Right renal pelvis (tissue), 4 donors: ENCODE results near the gene LETM1. TPM values are rescaled to one million over a fixed set of nuclear protein-coding genes. Genes with fewer than 3 reads are reported as not detected.

Source experiments
- DNase-seq, 4 donors: peaks; one replicate each; pipeline ENCODE4 v3.0.0-alpha.2; 2013; ENCODE audit warnings: low read depth in 4 of 4, low spot score in 3 of 4, missing footprints in 1 of 4
- polyA plus RNA-seq, 4 donors: library from polyadenylated mRNA; unstranded; fragments of 120-200 nt; gene quantifications; one replicate each; pipeline ENCODE4 v1.2.1, GENCODE V29; 2013; ENCODE audit not compliant: insufficient read length in 4 of 4

LETM1 gene
- polyA plus RNA-seq: 10 to 100 TPM; 18.1 to 25.2 (median 19.9) TPM

GRCh38 chr4:1856071-1856942 is at the start of gene LETM1:
Gene LETM1, minus strand, starts transcription at chr4:1856156. Its CDS starts 206 bp downstream, at chr4:1855950.
- peak; percentile 83 to 88 (median 84) for DNase-seq

DNA sequence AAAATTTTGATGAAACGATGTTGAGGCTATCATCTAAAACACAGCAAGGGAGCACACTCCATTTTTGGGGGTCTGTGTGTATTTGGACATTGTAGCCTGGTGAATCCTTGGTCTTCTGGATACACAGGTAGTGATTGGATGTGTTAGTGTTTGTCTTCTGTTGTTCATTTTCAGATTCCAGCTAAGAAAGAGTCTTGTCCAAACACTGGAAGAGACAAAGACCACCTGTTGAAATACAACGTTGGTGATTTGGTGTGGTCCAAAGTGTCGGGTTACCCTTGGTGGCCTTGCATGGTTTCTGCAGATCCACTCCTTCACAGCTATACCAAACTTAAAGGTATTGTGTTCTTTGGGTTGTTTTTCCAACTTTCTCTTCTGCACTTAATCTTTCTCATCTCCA is 48.1 kb upstream of the LETM1 start:
- DNase-seq: no peak

DNA sequence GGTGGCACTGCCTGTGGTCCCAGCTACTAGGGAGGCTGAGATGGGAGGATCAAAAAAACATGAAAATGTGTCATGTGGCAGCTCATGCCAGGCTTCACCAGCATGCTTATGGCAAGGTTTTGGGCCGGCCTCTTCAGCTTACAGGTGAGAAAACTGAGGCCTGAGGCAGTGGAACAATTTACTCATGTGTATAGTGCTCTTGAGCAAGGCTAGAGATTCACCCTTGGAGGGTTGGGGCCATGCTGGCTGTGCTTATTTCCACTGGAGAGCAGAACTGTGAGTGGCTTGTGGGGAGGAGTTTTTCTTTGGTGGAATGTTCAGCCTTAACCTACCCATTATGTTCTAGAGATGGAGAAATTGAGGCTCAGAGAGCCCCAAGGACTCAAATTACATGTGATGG is 47.1 kb upstream of the LETM1 start:
- DNase-seq: no peak

- no peak for DNase-seq
These were observed 46.3 kb upstream of the LETM1 start for GRCh38 chr4:1902243-1902642.

GRCh38 chr4:1901127-1901526 is 45.2 kb upstream of the LETM1 start:
- DNase-seq: no peak

DNA sequence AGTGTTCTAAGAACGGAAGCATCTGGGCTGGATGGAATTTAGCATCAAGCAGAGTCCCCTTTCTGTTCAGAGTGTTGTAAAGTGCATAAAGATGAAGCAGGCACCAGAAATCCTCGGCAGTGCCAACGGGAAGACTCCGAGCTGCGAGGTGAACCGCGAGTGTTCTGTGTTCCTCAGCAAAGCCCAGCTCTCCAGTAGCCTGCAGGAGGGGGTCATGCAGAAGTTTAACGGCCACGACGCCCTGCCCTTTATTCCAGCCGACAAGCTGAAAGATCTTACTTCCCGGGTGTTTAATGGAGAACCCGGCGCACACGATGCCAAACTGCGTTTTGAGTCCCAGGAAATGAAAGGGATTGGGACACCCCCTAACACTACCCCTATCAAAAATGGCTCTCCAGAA is 44.7 kb upstream of the LETM1 start:
- no peak for DNase-seq

GRCh38 chr4:1900087-1900433 is 44.1 kb upstream of the LETM1 start:
- no peak for DNase-seq

DNA sequence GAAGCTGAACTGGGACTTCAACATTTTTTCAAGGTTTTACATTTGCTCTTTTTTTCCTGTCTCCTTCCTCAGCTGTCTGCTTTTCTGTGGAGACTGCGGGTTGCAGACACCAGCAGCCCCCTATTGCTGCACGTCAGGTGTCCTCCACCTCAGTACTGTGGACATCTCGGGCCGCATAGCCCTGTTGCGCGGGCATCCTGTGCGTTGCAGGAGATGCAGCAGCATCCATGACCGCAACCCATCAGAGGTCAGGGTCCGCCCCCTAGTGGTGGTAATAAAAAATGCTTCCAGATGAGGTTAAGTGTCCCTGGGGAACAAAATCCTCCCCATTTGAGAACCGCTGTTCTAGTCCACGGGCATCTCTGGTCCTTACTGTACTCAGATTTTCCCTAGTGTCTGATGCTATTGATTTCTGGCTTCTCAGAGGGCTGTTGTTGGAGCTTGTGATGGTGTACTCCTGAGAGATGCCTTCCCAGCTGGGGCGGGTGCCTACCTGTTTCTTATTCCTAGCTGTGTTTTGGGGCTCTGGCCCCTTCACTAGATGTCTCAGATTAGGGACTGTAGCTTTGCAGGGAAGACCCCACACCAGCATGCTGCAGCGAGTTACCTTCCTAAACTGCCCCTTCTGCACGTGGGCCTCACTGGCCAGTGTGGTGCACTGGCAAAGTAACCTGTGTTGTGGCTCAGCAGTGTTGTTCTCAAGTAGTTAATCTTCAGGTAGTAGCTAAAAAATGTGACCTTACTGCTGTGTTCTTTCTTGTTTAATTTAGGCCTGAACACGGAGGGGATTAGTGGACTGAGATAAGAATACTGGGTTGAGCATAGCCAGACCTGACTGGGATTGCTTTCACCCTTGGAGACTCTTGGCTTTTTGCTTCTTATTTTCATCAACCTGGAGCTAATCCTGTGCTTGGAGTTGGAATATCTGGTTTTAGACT is 43.5 kb upstream of the LETM1 start:
- peak; percentile 31 to 63 (median 58) for DNase-seq

- no peak for DNase-seq
These were observed 42.7 kb upstream of the LETM1 start for GRCh38 chr4:1898681-1899080.

GRCh38 chr4:1898007-1898406 is 42.1 kb upstream of the LETM1 start:
- no peak for DNase-seq

- DNase-seq: no peak
These were observed 40.7 kb upstream of the LETM1 start for GRCh38 chr4:1896658-1896991.

- no peak for DNase-seq
These were observed 40.2 kb upstream of the LETM1 start for GRCh38 chr4:1895971-1896657.

DNA sequence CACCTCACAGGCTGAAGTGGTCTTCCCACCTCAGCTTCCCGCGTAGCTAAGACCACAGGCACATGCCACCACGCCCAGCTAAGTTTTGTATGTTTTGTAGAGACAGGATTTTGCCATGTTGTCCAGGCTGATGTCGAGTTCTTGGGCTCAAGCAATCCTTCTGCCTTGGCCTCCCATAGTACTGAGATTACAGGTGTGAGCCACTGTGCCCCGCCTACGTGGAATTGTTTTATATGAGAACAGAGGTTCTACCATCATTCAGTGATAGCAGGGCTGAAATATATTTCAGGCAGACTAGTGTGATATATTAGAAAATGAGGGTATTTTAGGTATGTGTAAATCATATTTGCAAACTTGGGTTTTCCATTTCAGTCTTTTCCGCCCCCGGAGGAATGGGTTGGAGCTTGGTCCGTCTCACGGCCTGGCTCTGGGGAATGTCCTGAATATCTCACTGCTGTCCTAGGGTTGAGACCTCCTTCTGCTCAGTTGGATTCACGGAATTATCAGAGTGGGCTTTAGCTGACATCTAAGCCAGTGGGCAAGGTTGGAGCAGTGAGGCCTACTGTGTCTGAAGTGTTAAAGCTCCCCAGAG is 35.1 kb upstream of the LETM1 start:
- DNase-seq: no peak

DNA sequence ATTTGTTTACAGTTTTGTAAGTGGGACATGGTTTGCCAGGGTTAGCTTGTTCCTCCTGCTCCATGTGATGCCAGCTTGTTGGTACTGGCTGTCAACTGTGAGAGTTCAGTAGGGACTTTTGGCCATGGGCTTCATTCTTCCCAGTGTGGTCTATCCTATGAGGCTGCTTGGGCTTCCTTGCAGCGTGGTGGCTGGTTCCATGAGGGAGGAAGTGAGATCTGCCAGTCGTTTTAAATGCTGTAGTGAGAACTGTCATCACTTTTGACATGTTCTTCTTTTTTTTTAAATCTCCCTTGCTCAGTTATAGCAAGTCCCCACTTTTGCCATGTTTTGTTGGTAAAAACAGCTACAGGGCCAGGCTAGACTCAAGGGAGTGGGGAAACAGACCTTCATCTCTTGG is 31.1 kb upstream of the LETM1 start:
- DNase-seq: no peak

GRCh38 chr4:1885414-1885813 is 29.5 kb upstream of the LETM1 start:
- DNase-seq: no peak

- no peak for DNase-seq
These were observed 27.6 kb upstream of the LETM1 start for GRCh38 chr4:1883583-1883982.

DNA sequence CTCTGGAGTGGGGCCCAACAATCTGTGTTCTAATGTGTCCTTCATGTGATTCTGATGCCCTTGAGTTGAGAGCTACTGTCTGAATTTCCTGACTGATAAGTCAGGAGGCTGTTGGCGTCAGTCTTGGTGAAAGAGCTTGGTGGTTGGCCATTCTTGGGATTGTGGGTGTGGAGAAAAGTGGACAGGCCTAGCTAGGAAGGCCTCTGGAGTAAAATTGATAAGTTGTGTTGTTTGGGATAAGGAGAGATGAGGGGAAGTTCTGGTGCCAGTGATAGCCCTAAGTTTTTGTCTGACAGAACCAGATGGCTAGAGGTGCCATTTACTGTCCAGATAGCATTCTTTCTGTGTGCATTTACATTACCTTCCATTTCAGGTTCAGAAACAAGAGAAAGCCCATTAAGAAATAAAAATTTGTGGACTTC is 26.9 kb upstream of the LETM1 start:
- DNase-seq: no peak

DNA sequence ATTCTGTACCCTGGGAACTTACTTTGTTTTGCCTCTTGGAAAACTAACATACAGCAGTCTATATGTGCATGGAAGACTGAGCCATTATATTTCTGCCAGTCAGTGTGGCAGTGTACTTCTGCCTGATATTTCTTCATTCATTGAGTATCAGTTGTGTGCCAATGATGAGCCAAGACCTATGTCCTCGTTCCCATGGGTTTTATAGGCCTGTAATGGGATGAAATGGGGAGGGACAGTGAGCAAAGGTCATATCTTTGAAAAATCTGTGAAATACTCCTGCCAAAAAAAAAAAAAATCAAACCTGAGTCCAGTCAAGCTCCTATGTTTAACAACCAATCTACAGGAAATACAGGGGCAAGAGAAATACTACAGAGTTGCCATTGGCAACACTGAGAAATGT is 24.4 kb upstream of the LETM1 start:
- no peak for DNase-seq

DNA sequence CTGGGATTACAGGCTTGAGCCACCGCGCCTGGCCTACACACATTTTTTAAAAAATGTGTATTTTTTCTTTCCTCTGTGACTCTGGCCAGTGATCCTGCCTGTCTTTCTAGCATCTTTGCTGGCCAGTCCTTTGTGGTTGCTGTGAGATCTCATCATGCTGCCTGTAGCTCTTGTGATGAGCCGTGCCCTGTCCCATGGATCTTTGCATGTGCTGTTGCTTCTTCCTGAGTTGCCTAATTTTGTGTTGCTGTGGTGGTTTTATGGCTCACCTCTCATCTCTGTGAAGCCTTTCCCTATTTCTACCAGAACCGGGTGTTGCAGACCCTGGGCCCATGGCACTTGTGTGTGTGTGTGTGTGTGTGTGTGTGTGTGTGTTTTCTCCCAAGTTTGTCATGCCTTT is 23.5 kb upstream of the LETM1 start:
- no peak for DNase-seq

GRCh38 chr4:1874201-1874600 is 18.2 kb upstream of the LETM1 start:
- no peak for DNase-seq

- DNase-seq: no peak
These were observed 17.8 kb upstream of the LETM1 start for GRCh38 chr4:1873776-1874175.
